ENCODE measurements around the gene MAP3K1. TPM values are rescaled to one million over a fixed set of nuclear protein-coding genes. Genes with fewer than 3 reads are reported as not detected.

MAP3K1 gene
- total and polyA plus RNA-seq, 7 donors: 3.0 to 12.5 (median 8.4) TPM

DNA sequence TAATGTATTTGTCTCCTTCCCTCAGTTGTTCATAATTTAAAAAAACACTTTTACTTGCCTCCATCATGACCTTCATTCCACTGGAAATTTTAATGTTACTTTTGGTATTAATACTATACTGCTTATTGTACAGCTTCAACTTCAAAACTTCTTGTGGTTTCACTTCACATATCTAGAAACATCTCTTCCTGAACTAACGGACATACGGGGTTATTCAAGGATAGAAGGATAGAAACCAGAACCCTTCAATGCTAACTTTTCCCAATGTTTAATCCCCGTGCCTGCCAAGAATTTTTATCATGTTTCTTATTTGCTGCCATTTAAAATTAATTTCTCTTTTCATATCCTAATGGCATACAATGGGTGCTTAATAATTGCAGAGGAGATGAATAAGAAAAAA, 57.7 kb downstream of the MAP3K1 start:
- Histone ChIP-seq H3K9me3 (no peaks in the 10 kb centered on the region), H3K4me3 (no peak overlapping the region)
- intact Hi-C loops (cut with DNase I): no loop called here

DNA sequence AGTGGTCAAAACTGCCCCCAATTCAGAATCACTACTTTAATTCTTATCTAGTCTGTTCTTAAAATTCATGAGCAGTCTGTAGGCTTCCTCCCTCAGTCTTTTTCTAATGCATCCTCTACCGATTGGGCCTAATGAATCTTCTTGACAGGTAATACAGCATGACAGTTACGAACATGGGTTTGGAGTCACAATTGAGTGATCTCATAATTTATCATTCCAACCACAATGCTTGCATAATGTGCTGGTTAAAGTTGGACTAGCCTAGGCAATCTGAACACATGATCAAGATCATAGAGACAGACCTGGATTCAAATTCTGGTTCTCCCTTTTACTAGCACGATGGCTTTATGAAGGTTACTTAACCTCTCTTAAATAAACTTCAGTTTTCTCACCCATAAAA, 61.0 kb downstream of the MAP3K1 start:
- intact Hi-C loops (cut with DNase I): no loop called here
- Histone ChIP-seq H3K36me3 (peaks cover 0 to 61% (median 8%) of the 10 kb centered on the region in 4 donors), H3K27ac (no peak overlapping the region), H3K4me3 (no peak overlapping the region), H3K4me1 (peaks cover 0 to 16% (median 0%) of the 10 kb centered on the region in 4 donors), H3K9me3 (no peaks in the 10 kb centered on the region), H3K27me3 (no peaks in the 10 kb centered on the region)
- WGBS, 2 donors: 73 to 83% methylated on average over 3 of the region's 3 CpGs
- TF ChIP-seq POLR2AphosphoS5 (IDR thresholded peaks at IDR 0.05) (no peak), POLR2A (IDR thresholded peaks at IDR 0.05) (no peak), EP300 (IDR thresholded peaks at IDR 0.05) (no peak)
- TF ChIP-seq, protein P1, sequence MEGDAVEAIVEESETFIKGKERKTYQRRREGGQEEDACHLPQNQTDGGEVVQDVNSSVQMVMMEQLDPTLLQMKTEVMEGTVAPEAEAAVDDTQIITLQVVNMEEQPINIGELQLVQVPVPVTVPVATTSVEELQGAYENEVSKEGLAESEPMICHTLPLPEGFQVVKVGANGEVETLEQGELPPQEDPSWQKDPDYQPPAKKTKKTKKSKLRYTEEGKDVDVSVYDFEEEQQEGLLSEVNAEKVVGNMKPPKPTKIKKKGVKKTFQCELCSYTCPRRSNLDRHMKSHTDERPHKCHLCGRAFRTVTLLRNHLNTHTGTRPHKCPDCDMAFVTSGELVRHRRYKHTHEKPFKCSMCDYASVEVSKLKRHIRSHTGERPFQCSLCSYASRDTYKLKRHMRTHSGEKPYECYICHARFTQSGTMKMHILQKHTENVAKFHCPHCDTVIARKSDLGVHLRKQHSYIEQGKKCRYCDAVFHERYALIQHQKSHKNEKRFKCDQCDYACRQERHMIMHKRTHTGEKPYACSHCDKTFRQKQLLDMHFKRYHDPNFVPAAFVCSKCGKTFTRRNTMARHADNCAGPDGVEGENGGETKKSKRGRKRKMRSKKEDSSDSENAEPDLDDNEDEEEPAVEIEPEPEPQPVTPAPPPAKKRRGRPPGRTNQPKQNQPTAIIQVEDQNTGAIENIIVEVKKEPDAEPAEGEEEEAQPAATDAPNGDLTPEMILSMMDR (IDR thresholded peaks at IDR 0.05): no peak
- DNase-seq: no peak

More for the DNA sequence above, 57.7 kb downstream of the MAP3K1 start:
- peaks cover 0 to 45% (median 3%) of the 10 kb centered on the region in 4 donors for H3K36me3 ChIP-seq
- no peaks in the 10 kb centered on the region for H3K27me3 ChIP-seq
- H3K4me1 ChIP-seq: peaks cover 0 to 16% (median 0%) of the 10 kb centered on the region in 4 donors
- DNase-seq: no peak
- WGBS, 2 donors: 61 to 86% methylated on average over 3 of the region's 3 CpGs
- peak overlapping the region in 1 of 4 donors; percentile 11 for H3K27ac ChIP-seq
- TF ChIP-seq POLR2A (IDR thresholded peaks at IDR 0.05): no peak
- no peak for TF ChIP-seq EP300 (IDR thresholded peaks at IDR 0.05)
- TF ChIP-seq POLR2AphosphoS5 (IDR thresholded peaks at IDR 0.05): no peak
- TF ChIP-seq, protein P1 (IDR thresholded peaks at IDR 0.05): no peak

DNA sequence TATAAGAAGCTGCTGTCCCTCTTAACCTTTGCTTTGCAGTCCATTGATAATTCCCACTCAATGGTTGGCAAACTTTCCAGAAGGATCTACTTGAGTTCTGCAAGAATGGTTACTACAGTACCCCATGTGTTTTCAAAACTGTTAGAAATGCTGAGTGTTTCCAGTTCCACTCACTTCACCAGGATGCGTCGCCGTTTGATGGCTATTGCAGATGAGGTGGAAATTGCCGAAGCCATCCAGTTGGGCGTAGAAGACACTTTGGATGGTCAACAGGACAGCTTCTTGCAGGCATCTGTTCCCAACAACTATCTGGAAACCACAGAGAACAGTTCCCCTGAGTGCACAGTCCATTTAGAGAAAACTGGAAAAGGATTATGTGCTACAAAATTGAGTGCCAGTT, 66.2 kb downstream of the MAP3K1 start:
- H3K27ac ChIP-seq: no peak overlapping the region
- no peak overlapping the region for H3K4me3 ChIP-seq
- intact Hi-C loops (cut with DNase I): no loop called here
- H3K9me3 ChIP-seq: no peaks in the 10 kb centered on the region
- peaks cover 11 to 85% (median 18%) of the 10 kb centered on the region in 4 donors for H3K36me3 ChIP-seq
- DNase-seq: no peak
- 98% methylated on average over 5 of the region's 5 CpGs for WGBS, 2 donors
- H3K27me3 ChIP-seq: no peaks in the 10 kb centered on the region
- TF ChIP-seq, protein P1 (IDR thresholded peaks at IDR 0.05): no peak
- TF ChIP-seq EP300 (IDR thresholded peaks at IDR 0.05) (no peak), POLR2AphosphoS5 (IDR thresholded peaks at IDR 0.05) (no peak), POLR2A (IDR thresholded peaks at IDR 0.05) (no peak)
- no peaks in the 10 kb centered on the region for H3K4me1 ChIP-seq

DNA sequence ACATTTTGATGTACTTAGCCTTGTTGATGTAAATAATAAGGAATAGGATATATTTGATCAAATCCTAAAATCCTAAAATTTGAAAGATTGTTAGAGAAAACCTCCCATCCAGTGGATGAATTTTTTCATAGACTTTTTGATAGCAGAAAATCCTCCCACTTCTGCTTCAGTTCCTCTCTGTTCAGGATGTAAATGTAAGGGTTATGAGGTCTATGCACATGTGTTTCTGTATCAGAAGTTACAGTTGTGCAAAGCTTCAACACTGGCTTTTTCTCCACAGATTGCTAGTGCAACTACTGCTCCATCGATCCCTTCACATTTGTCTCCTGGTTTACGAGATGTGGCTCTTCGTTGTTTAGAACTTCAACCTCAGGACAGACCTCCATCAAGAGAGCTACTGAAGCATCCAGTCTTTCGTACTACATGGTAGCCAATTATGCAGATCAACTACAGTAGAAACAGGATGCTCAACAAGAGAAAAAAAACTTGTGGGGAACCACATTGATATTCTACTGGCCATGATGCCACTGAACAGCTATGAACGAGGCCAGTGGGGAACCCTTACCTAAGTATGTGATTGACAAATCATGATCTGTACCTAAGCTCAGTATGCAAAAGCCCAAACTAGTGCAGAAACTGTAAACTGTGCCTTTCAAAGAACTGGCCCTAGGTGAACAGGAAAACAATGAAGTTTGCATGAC, 78.1 kb downstream of the MAP3K1 start:
- no peaks in the 10 kb centered on the region for H3K27me3 ChIP-seq
- intact Hi-C loops (cut with DNase I): no loop called here
- TF ChIP-seq, protein P1 (IDR thresholded peaks at IDR 0.05): no peak
- no peak for TF ChIP-seq POLR2AphosphoS5 (IDR thresholded peaks at IDR 0.05)
- TF ChIP-seq EP300 (IDR thresholded peaks at IDR 0.05): no peak
- no peak for TF ChIP-seq POLR2A (IDR thresholded peaks at IDR 0.05)
- WGBS, 2 donors: 82 to 93% methylated on average over 5 of the region's 5 CpGs
- no peak for DNase-seq
- H3K9me3 ChIP-seq: no peaks in the 10 kb centered on the region
- no peak overlapping the region for H3K27ac ChIP-seq
- peaks cover 0 to 32% (median 2%) of the 10 kb centered on the region in 4 donors for H3K36me3 ChIP-seq
- no peak overlapping the region for H3K4me3 ChIP-seq
- H3K4me1 ChIP-seq: no peaks in the 10 kb centered on the region
